DLD1 (cell line): ENCODE results near the gene KNOP1.
"Not testable (repeated sequence)": the region's sequence is repeated elsewhere in the genome, so short reads cannot be mapped to it uniquely, and the experiment has no call there.

Source experiments
- in situ Hi-C: cut with HindIII; loops from 2 replicates; pipeline ENCODE4 v1.10.0; 2017; ENCODE audit warnings: low sequenced_read_pairs

Gene KNOP1

DNA sequence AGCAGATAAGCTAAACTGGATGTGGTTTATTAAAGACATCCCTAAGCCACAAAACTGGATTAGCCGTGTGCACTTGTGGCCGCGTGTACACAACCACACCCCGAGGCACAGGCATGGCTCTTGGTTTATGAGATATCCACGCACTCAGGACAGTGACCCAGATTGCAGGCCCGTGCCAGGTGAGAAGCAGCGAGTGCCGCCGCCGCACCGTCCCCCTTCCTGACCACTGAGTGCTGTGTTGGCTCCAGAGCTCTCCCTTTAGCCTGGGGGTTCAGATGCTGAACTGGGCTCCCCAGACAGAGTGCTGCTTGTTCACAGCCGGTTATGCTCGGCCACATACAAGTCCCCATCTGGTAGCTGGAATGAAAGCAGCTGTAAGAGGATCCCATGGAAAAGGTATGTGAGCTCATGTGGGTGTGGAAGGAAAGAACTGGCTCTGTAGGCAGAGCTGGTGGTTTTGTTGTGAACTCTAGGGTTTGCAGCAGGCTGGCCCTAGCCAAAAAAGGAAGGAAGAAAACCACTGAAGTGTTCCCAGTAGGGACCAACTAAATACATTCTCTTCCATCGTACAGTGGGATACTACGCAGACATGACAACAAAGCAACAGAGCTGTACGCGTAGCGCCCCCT lies 29.5 kb downstream of the KNOP1 start:
- in situ Hi-C loops, result no loop called here

DNA sequence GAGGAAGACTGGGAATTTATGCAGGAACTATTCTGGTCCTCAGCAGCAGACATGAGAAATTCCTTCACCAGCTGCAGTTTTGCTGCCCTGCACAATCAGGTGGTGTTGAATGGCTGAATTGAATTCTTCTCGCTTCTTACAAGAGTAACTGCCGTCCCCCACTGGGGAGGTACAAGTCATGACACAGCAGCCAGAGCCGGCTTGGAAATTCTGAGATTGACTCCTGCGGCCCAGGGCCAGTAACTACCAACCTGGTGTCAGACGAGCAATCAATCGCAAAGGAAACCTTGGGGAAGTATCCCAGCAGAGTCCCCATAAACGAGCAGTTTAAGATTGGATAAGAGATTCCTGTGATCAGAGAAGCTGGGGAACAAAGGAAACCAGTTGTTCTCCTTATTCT lies 30.7 kb downstream of the KNOP1 start:
- in situ Hi-C loops, result no loop called here

DNA sequence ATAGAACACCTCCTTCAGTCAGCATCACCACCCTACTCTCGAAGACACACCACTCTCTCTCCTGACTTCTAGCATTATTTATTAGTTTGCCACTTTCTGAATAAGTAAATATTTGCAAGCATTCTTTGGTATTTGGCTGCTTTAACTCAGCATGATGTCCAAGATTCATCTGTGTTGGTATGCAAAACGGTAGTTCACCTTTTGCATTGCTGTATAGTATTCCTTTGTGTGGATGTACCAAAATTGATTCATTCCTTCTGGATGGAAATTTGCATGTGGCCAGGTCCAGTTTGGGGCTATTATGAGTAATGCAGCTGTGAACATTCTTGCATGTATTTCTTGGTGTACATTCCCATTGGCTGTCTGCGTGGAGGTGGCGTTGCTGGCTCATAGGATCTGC lies 32.9 kb downstream of the KNOP1 start:
- in situ Hi-C loops, result no loop called here

DNA sequence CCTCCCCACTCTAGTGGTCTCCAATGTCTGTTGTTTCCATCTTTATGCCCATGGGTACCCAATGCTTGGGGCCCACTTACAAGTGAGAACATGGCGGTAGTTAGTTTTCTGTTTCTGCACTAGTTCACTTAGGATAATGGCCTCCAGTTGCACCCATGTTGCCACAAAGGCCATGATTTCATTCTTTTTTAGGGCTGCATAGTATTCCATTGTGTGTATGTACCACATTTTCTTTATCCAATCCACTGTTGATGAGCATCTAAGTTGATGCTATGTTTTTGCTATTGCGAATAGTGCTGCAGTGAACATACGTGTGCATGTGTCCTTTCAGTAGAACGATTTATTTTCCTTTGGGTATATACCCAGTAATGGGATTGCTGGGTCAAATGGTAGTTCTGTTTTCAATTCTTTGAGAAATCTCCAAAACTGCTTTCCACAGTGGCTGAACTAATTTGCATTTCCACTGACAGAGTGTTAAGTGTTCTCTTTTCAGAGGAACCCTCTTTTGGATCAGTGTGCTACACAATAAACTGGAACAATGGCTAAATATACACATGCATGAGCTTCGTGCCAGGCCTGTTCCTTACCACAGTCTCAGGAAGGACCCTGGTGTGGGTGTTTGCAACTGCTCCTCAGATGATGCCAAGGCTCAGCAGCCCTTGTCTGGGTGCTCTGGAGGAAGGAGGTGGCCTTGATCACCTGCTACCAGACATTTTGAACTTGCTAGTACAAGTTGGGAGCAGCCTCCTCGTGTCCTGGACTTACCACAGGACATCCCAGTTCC lies 34.4 kb downstream of the KNOP1 start:
- in situ Hi-C loops, result no loop called here

DNA sequence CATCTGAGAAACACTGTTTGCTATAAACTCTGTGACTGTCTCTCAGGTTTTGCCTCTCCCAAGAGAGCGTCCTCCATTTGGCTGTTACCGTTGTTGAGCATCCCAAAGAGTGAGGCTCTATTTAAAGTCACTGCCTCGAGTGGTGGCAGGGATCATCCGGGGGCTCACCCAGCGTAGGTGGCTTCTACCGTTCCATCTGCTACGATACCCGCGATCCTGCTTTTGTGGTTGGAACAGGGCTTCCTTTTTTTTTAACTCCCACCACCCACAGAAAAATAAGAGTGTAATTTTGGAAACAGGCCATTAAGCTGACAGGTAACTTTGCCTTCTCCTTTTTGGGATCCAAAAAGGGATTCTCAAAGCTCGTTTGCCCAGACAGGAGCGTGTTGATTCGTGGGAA lies 36.4 kb downstream of the KNOP1 start:
- in situ Hi-C loops, result no loop called here

DNA sequence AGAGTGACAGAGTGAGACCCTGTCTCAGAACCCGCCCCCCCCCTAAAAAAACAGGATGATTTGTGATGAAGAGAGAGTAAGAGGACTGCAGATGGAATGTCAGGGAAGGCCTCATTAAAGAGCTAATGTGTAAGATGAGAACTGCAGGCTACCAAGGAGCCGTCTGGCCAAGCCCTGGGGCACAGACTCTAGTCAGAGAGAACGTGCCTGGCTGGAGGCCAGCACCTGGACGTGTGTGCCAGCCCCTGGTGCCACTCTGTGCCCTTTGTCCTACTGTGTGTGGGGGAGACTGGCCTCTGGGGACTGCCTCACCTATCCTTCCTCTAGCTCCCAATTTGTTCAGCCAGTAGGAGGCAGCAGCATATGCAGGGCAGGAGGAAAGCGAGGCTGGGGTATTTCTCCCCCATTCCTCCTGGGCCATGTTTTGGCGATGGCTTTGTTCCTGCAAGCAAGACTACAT lies 37.1 kb downstream of the KNOP1 start:
- in situ Hi-C loops, result no loop called here

DNA sequence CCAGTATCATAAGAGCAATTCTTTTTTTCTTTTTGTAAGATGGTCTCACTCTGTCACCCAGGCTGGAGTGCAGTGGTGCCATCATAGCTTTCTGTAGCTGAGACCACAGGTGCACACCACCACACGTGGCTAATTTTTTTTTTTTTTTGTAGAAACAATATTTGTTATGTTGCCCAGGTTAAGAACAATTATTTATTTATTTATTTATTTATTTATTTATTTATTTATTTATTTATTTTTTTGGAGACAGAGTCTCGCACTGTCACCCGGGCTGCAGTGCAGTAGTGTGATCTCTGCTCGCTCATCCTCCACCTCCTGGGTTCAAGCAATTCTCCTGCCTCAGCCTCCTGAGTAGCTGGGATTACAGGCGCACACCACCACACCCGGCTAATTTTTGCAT lies 38.7 kb downstream of the KNOP1 start:
- in situ Hi-C loops, result not testable (repeated sequence)

DNA sequence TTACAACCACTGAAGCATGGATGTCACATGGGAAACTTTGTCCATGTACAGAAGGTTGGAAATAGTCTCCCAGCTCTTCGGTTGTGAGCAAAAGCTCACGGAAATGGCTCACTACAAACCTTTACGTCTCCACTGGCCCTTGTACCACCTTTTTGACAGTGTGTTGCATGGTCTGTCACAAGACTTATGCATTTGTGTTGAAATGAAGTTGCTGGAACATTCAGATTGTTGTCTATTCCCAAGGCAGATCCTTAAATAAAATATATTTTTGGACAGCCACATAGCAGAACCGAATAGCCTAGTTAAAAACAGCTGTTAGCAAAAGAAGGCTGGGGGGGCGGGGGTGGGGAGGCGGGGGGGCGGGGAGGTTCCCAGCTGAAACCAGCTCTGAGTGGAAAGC lies 39.2 kb downstream of the KNOP1 start:
- in situ Hi-C loops, result no loop called here

DNA sequence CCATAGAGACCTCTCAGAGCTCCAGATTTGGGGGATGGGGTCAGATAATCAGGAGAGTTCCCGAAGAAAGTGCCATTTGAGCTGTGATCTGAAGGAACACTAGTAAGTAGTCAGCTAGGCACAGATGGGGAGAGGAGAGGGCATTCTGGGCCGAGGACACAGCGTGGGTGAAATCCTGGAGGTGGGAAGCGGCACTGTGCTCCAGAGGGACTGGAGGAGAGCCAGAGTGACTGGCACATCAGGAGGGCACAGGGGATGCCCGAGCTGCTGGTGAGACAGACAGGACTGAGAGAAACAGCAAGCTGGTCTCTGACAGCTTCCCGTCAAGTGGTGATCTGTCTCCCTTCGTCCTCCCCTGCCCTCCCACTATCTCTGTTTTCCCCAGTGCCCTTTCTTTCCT lies 40.6 kb downstream of the KNOP1 start:
- in situ Hi-C loops, result no loop called here

DNA sequence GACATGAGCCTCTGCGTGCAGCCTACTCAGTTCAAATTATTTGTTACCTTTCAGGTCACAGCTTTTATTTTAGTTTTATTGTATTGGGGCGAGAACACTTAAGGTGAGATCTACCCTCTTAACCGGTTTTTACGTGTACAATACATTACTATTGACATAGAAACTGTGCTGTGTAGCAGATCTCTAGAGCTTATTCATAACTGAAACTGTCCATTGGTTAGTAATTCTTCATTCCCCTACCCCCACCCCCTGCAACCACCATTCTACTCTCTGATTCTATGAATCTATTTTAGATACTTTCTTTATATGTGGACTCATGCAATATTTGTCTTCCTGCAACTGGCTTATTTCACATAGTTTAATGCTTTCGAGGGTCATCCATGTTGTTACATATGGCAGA lies 43.5 kb downstream of the KNOP1 start:
- in situ Hi-C loops, result no loop called here

DNA sequence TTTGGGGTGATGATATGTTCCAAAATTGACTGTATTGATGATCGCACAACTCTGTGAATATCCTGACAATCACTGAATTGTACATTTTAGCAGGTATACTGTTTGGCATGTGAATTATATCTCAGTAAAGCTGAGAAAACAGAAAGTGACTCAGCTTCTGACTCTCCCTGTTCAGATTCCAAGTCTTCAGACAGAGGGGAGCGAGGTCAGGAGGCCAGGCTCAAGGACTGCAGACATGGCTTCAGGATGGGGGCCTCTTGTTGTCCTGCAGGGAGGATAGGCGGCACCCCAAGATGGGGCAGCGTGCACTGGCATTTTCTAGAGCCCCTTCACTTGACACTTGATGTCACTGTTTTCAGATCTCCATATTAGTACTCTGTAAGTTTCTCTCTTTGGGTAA lies 45.6 kb downstream of the KNOP1 start:
- in situ Hi-C loops, result no loop called here

DNA sequence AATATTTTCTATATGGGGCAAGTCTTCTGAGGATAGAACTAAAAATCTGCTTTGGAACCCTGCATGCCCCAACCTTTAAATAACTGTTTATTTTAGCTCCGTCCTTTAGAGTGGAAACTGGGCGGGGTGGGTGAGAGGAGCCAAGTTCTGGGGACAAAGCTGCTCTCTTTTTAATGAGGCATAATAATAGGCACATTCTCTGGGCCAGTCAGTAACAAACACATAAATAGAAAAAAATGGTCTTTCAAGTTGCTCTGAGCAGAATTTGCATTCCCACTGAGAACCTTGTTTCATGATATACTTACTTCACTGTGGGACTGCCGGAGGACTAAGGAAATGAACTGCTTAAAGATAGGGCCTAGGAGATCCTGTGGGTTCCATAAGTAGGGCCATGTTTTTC lies 51.5 kb downstream of the KNOP1 start:
- in situ Hi-C loops, result no loop called here

DNA sequence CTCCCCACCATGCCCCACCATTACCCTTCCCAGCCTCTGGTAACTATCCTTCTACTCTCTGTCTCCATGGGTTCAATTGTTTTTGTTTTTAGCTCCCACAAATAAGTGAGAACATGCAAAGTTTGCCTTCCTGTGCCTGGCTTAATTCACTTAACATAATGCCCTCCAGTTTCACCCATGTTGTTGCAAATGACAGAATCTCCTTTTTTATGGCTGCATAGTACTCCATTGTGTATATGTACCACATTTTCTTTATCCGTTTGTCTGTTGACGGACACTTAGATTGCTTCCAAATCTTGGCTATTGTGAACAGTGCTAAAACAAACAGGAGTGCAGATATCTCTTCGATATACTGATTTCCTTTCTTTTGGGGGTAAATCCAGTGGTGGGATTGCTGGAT lies 52.7 kb downstream of the KNOP1 start:
- in situ Hi-C loops, result not testable (repeated sequence)

DNA sequence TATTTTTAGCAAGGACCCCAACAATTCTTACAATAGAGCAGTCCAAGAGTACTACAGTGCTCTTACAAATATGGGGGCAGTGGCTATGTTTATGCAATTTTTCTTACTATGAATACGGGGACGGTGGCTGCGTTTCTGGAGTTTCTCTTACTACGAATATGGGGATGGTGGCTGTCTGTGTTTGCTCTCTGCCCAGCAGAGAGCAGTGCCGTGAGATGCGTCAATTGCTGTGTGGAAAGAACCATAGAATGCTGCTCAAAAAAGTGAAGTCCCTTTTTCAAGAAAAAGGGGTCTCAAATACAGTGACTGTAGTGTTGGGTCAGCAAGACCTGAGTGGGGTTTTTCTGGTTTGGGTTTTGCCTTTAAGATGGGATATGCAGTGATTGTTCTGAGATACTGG lies 53.9 kb downstream of the KNOP1 start:
- in situ Hi-C loops, result no loop called here

DNA sequence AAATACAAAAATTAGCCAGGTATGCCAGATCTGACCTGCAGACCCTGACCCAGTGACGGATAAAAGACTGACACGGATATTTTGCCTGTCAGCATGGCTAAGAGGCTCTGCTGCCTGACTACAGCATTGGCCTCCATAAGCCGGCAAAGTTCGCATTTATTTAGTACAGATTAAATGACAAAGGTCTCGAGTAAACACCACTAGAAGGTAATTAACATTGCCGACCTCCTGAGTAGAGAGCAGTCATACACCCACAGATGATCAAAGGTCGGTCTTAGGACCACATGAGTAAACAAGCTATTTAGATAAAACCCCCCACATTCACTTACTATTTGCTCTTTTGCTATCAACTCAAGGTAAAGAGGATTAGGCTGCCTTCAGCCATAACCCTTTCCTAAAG lies 55.7 kb downstream of the KNOP1 start:
- in situ Hi-C loops, result no loop called here

DNA sequence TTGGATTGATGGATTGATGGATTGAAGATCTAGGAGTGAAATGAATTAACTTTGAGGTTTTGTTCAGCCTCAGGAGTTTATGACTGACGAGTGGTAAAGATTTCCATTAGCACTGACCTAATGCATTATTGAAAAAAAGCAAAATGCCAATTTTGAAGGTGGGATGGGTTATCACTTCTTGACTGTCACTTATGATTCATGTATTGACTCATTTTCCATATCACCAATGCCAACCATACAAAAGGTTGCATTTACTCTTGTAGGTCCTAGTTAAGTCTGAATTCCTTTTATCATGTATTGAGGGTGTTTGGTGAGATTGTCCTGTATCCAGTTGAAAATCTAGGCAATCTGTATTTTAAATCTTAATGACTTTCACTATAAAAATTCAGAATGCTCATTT lies 57.6 kb downstream of the KNOP1 start:
- in situ Hi-C loops, result no loop called here

DNA sequence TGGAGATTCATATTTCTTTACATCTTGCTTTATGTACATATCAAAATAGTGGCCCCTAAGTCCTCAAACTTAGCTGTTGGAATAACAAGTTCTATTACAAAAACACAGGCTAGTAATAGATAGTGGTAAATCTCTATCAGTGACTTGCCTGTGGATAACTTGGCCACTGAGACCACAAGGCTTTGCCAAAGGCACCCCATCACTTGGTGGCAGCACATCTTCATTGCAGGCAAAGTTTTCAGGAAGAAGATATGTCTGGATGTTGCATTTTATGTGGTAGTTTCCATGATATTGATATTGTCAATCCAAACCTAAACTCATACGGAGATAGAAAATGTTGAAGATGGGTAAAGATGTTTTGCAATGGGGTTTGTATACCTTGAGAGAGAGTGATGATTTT lies 58.5 kb downstream of the KNOP1 start:
- in situ Hi-C loops, result no loop called here

DNA sequence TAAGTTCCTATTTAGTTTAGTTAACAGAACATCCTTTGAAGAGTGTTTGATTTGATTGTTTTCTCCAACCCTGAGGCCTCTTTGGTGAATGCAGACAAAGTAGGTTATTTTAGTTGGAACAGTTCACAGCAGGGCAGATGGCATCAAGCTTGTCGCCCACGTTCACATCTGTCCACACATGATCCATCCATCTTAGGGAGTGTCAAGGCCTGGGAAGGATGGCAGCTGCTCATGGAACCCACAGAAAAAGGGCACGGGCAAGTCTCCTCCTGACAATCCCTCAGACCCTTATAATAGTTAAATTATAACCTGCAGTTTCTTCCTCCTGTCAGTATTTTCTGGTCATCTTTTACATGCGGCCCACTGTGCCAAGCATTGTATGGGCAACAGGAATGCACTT lies 60.2 kb downstream of the KNOP1 start:
- in situ Hi-C loops, result no loop called here

DNA sequence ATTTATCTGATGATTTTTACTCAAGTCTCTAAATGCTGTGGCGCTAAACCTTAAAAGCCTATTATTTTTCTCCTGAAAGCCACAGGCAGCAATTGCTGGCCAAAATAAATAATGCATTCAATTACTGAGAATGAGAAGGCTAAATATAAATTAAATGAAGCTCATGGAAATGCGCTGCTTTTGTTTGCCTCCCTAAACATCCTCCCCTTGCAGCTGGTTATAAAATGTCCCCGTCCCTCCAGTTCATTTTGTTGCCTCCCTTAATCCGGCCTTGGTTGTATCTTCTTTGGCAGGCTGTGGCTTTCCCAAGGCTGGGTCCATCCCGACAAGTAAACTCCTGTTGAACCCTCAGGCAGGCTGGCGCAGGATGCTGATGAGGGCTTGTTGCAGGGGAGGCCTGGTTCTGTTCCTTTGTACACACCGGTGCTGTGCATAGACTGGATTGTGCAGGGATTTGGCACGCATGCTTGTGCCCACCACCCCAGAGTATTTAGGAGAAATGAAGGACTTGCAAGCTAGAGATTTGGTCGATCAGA lies 62.7 kb downstream of the KNOP1 start:
- in situ Hi-C loops, result no loop called here

DNA sequence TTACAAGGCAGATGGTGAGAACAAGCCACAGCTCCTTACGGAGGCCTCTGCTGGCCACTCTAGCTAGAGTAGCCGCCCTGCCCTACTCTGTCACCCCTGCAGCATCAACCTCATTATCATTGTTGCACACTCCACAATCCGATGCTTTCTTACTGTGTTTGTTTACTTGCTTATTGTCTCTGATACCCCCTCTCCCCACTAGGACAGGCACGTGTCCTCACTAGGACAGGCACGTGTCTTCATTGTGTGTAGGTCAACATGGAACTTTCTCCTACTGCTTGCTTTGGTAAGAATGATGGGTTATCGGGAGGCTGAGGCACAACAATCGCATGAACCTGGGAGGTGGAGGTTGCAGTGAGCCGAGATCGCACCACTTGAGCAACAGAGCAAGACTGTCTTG lies 63.9 kb downstream of the KNOP1 start:
- in situ Hi-C loops, result no loop called here
